Measurements from ENCODE around the gene KCTD13.

KCTD13 gene

DNA sequence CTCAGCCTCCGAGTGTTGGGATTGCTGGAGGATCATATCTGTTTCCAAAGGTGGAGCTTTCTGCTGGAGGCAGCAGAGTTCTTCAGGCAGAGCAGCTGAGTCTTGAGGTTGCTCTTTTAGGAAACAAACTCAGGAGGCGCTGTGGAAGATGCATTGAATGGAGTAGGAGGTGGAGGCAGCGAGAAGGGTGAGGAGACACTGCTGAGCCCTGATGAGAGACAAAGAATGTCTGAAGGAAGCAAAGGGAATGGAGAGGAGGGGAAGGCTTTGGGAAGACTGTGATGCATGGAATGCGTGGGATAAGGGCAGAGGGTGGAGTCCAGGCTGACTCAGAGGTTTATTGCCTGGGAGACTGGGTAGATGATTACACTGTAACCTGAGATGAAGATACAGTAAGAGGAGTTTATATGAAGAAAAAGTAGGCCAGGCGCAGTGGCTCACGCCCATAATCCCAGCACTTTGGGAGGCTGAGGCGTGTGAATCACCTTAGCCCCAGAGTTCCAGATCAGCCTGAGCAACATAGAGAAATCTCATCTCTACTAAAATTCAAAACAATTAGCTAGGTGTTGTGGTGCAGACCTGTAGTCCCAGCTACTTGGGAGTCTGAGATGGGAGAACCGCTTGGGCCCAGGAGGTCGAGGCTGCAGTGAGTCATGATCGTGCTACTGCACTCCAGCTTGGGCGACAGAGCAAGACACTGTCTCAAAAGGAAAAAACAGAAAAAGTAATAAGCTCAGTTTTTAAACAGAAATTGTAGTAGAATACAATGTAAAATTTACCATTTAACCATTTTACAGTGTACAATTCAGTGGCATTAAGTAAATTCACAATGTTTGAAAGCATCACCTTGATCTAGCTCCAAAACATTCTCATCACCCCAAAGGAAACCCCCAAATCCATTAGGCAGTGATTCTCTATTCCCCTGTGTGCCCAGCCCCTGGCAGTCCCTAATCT lies 18.1 kb upstream of the KCTD13 start (continued):
- TF ChIP-seq ZNF221 (tag by site-specific recombination; IDR thresholded peaks at IDR 0.05; ENCODE audit: borderline replicate concordance): no peak
- peak; percentile 99 for TF ChIP-seq ZNF2 (tag by site-specific recombination; IDR thresholded peaks at IDR 0.05)
- peak; percentile 97 for TF ChIP-seq ZFHX2 (tag by site-specific recombination; conservative IDR thresholded peaks at IDR 0.05)
- TF ChIP-seq, protein P1, sequence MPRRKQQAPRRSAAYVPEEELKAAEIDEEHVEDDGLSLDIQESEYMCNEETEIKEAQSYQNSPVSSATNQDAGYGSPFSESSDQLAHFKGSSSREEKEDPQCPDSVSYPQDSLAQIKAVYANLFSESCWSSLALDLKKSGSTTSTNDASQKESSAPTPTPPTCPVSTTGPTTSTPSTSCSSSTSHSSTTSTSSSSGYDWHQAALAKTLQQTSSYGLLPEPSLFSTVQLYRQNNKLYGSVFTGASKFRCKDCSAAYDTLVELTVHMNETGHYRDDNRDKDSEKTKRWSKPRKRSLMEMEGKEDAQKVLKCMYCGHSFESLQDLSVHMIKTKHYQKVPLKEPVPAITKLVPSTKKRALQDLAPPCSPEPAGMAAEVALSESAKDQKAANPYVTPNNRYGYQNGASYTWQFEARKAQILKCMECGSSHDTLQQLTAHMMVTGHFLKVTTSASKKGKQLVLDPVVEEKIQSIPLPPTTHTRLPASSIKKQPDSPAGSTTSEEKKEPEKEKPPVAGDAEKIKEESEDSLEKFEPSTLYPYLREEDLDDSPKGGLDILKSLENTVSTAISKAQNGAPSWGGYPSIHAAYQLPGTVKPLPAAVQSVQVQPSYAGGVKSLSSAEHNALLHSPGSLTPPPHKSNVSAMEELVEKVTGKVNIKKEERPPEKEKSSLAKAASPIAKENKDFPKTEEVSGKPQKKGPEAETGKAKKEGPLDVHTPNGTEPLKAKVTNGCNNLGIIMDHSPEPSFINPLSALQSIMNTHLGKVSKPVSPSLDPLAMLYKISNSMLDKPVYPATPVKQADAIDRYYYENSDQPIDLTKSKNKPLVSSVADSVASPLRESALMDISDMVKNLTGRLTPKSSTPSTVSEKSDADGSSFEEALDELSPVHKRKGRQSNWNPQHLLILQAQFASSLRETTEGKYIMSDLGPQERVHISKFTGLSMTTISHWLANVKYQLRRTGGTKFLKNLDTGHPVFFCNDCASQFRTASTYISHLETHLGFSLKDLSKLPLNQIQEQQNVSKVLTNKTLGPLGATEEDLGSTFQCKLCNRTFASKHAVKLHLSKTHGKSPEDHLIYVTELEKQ (tag by site-specific recombination; IDR thresholded peaks at IDR 0.05; ENCODE audit: borderline replicate concordance): peak; percentile 60
- no peak for TF ChIP-seq ZNF335 (tag by site-specific recombination; conservative IDR thresholded peaks at IDR 0.05)
- TF ChIP-seq ZNF768 (tag by site-specific recombination; IDR thresholded peaks at IDR 0.05): no peak; the same call in 1 of the 2 replicates
- TF ChIP-seq PRDM10 (tag by site-specific recombination; IDR thresholded peaks at IDR 0.05): peak; percentile 71
- peak; percentile 95 for TF ChIP-seq ZBTB8A (tag by site-specific recombination; IDR thresholded peaks at IDR 0.05)
- peak; percentile 70; the same call in 1 of the 2 replicates for TF ChIP-seq MZF1 (tag by site-specific recombination; IDR thresholded peaks at IDR 0.05; ENCODE audit: borderline replicate concordance)
- TF ChIP-seq GLIS2 (tag by site-specific recombination; IDR thresholded peaks at IDR 0.05): 0 out of 2 replicates have a peak, but pooled peaks have one; percentile 48
- peak; percentile 83 for TF ChIP-seq ZNF394 (tag by site-specific recombination; IDR thresholded peaks at IDR 0.05; ENCODE audit: borderline replicate concordance)
- no peak for TF ChIP-seq ZNF133 (tag by site-specific recombination; IDR thresholded peaks at IDR 0.05)
- TF ChIP-seq KLF1 (tag by site-specific recombination; IDR thresholded peaks at IDR 0.05): peak; percentile 99
- peak; percentile 85 for TF ChIP-seq GLIS1 (tag by site-specific recombination; IDR thresholded peaks at IDR 0.05)

DNA sequence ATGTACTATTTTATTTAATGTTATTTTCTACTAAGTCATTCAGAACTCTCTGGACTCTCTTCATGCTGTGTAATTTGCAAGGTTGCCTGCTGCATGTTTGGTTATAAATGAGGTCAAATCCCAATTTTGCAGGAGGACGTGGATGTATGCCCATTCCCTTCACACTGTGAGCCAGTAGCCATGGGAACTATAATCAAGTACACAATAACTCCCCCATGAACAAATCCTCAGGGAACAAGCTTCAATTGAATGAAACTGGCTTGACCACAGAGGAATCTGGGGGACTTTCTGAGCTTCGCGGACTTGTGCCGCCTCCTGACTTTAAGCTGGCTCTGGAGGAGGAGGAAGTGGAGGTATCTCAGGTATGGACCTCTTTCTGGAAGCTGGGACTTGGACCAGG lies 14.6 kb upstream of the KCTD13 start:
- no peak overlapping the region for H3K27ac ChIP-seq (ENCODE audit: extremely low read depth, low read depth, low read length)
- no peak overlapping the region for H3K4me3 ChIP-seq (ENCODE audit: low read depth, low read length)
- ChIA-PET POLR2A (interaction anchor here (1.9 kb wide), 1 partner anchor 14 kb away, joined by 7 read pairs; the partner anchor contains the start of gene KCTD13), CTCF (interaction anchor here (0.9 to 1.7 kb wide), 3 partner anchors 22 to 91 kb away, joined by 3 to 6 read pairs (median 3); partner anchors contain the start of gene CDIPT)
- H3K4me1 ChIP-seq (ENCODE audit: control insufficient read depth, insufficient read depth, low read length): peaks cover 7% of the 10 kb centered on the region; the same call in 1 of the 2 replicates
- TF ChIP-seq ZEB2 (tag by site-specific recombination; IDR thresholded peaks at IDR 0.05) (no peak), ZNF654 (tag by site-specific recombination; IDR thresholded peaks at IDR 0.05; ENCODE audit: low read depth) (no peak), ZNF48 (tag by site-specific recombination; IDR thresholded peaks at IDR 0.05) (no peak)
- TF ChIP-seq, protein P2, sequence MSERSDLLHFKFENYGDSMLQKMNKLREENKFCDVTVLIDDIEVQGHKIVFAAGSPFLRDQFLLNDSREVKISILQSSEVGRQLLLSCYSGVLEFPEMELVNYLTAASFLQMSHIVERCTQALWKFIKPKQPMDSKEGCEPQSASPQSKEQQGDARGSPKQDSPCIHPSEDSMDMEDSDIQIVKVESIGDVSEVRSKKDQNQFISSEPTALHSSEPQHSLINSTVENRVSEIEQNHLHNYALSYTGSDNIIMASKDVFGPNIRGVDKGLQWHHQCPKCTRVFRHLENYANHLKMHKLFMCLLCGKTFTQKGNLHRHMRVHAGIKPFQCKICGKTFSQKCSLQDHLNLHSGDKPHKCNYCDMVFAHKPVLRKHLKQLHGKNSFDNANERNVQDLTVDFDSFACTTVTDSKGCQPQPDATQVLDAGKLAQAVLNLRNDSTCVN (tag by site-specific recombination; optimal IDR thresholded peaks at IDR 0.05): no peak
- no peaks in the 10 kb centered on the region for H3K9me3 ChIP-seq (ENCODE audit: control insufficient read depth, insufficient read depth, low read depth, low read length)
- H3K36me3 ChIP-seq (ENCODE audit: control insufficient read depth in 2 of 2, insufficient read depth in 1 of 2, low read length in 2 of 2): no peaks in the 10 kb centered on the region
